HG03457 (cell line): Measurements from ENCODE around the gene MSX2.
"Not testable (repeated sequence)": the region's sequence is repeated elsewhere in the genome, so short reads cannot be mapped to it uniquely, and the experiment has no call there.

Source experiments
- ATAC-seq: cut with Tn5 transposase; IDR thresholded peaks from one replicate; pipeline ENCODE4 v1.9.1; 2021; ENCODE audit warnings: moderate number of reproducible peaks; ENCODE audit not compliant: unreplicated experiment

Gene MSX2

DNA sequence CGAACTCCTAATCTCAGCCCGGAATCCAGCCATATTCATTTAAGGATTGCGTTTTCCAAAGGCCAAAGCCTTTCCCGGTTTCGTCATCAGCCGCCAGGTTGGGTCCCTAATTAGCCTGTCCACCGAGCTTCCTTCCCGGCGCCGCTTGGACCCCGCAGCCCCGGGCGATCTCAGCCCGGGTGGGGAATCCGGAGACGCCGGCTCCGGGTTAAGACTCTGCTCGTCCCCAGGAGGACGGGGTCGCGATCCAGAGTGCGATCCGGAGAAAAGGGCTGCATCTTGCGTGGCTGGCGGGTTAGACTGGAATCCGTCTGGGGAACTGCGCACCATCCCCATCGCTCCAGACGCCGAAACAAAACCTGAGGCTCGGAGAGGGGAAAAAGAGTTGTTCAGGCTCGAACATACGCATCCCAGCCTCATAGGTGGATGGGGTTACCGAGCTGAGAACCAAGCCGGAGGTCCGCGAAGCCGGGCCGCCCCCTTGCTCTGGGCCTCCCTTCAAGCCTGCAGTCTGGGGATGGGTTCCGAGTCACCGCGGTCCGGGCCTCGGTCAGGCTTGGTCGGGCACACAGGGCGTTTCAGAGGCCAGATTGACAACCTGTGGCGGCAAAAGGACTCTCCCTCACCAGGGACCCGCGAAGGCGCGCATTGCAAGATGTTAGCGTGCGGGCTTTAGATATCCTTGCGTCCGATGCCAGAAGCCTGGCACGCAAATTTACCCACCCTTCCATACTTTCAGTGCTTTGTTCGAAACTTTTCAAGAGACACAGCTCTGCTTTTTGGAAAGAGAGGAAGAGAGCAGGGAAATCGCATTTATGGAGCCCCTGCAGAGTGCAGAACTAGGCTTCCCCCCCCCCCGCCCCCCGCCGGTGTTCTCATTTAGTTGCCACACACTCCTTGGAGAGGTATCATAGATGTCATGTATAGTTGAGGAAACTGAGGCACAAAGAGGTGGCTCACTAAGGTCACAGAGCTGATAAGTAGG, 7.9 kb downstream of the MSX2 start:
- ATAC-seq: no peak

DNA sequence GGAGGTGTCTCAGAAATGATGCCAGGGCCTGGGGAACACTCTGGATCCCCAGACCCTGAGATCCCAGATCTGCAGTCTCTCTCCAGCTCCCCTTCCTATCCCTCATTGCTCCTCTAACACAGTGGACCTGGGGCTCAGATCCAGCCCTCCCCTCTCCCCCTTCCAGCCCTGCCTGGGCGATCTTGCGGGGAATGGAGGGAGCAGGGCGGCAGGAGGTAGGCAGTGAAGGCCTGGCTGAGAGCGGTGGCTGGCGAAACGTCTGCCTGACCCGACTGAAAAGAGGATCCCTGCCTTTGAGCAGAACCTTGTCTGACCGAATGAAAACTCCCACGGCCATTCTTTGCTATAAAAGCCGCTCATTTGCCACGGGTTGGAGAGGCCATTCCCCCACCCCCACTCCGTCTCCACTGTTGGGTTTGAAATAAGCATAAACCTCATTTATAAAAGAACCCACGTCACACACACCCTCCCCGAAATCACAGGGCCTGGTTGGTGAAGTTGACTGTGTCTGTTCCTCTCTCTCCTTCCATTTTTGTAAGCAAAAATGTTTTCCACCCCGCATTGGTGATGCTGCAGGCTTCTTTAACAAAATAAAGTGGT, 8.8 kb downstream of the MSX2 start:
- no peak for ATAC-seq

DNA sequence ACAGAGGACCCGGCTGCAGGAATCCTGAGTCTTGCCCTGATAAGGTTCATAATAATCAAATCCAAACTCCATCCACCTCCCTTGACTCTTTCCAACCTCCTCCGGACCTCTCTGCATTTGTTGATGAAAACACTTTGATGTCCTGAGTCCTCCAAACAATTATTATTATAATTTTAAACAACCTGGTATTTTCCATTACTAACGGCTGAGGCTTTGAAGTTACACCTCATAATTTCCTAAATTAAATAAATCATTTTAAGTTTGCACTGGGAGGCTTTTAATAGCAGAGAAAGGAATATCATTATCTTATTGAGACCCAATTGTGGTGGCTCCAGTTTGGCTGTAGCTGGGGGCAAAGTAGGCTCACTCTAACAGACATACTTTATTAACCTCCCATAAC, 9.5 kb downstream of the MSX2 start:
- ATAC-seq: no peak

DNA sequence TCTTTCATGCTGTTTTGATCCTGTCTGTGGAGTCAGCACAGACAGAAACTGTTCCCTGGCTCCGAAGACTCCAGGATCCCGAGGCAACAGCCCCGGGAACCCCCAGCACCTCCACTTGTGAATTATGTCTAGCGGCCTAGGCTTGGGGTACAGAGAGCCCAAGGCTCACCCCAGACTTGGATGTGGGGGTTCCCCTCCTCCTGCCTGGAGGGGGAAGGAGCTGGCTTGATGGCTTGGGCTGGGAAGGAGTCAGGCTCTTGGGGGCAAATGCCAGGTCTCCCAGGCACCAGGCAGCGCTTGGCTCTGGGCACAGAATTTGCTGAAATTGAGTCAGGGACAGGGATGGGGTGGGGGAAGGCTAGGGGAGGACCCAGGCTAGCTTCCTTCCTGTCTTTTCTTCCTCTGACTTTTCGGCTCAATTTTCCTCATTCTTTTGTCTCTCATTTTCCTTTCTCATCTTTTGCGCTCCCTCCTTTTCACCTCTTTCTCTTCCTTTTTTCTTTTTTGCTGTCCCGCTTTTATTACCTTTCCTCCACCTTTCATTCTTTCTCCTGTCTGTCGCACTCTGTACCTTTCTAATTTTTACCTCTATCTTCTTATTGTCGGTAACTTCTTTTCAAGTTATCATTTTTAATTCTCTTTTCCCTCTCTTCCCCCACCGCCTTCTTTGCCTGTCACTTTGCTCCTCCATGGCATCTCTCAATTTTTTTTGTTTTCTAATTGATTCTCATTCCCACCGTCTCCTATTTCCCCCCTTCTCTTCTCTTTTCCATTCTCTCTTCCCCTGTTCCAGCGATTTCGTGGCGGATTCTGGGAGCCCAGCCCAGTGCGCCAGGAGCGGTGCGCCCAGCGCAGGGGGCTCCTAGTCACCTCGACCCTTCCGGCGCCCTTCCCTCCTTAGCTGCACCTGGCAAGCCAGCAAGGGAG, 10.5 kb downstream of the MSX2 start:
- ATAC-seq: no peak

DNA sequence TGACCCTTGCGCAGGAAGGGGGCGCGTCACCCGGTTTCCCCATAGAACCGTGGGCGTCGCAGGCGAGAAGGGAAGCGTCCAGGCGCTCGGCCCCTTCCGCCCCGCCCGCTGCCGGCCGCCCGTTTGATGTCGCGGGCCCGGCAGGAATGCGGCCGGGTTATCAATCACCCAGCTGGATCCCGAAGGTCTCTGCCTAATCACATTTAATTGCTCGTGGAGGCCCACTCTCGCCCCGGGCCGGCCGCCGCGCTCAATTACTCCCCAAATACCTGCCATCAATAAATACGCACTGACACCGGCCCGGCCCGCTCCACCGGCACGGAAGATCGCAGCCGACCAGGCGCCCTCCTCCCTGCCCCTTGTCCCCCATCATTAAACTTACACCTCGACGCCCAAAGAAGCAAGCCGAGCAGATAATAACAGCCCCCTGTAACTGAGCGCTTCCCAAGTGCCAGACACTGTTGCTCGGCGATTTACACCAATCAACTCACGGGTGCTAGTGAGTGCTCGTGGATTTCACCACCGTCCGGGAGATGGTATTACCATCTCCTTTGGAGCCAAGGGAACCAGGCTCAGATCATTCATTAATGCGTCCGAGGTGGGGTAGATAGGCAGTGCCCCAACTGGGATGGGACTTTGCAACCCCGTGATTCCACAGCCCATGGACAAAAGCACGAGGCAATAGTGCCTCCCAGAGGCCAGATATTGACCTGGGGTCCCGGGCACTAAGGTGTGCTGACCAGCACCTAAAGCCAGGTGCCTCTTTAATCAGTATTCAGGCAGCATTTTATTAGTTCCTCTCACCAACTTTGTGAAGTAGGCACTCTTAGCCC, 11.3 kb downstream of the MSX2 start:
- ATAC-seq: no peak

DNA sequence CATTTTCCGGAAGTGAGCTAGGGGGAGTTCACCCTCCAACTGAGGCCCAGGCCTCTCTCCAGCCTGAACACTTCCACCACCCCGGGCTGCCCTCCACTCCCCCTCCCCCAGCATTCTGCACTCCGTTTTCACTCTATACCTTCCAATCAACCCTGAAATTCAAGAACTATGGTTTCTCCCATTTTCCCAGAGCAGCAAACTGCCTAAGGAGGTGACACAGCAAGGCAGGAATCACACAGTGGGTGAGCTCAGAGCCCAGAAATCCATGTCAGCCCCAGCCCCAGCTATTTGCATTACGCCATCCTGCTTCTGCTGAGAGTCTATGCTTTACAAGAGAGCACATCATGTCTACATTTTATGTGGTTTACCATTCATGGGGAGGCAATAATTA, 11.9 kb downstream of the MSX2 start:
- ATAC-seq: no peak

DNA sequence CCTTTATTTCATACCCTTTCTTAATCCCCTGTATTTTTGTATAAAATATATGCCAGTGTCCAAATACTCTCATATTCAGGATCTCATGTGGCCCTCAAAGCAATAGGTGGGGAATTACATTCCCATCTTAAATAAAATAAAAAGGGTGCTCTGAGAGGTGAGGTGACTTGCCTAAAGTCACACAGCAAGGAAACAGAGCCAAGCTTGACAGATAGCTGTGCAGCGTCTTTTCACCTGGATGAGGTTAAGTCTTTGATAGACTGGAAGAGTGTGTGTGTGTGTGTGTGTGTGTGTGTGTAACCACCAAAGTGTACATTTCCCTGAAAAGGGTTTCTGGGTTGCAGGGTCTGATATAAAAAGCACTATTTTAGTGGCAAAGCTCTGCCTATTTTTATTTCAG, 12.4 kb downstream of the MSX2 start:
- ATAC-seq: no peak

DNA sequence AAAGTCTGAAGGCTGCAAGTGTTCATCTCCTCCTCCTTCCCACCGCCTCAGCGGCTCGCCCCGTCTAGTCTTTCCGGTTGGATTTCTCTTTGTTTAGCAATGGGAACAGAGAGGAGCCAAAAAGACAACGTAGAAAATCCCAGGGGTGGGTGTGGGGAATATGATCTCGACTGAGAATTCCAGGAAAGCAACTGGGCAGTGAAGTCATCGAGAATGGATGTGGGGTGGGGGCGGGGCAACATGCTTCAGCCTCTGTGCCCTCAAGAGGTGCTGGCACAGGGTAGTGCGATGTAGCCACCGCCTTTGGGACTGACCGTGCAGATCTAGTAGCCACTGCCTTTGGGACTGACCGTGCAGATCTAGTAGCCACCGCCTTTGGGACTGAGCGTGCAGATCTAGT, 12.9 kb downstream of the MSX2 start:
- no peak for ATAC-seq

DNA sequence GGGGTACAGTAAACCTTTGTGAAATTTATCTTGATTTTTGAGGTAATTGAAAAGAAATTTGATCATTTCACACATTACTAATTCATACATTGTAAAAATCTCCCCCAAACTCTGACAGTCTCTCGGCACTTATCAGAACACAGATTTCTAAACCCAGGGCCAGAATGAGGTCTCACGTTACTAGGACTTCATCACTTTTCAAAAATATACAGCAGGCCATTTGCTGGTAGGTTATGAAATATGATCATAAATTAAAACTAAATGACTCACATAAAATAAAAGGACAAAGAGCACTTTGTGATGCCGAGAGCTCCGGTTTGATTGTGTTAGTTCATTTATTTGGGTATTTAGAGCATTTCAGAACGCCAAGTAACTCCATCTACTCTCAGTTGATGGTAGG, 17.0 kb downstream of the MSX2 start:
- no peak for ATAC-seq

DNA sequence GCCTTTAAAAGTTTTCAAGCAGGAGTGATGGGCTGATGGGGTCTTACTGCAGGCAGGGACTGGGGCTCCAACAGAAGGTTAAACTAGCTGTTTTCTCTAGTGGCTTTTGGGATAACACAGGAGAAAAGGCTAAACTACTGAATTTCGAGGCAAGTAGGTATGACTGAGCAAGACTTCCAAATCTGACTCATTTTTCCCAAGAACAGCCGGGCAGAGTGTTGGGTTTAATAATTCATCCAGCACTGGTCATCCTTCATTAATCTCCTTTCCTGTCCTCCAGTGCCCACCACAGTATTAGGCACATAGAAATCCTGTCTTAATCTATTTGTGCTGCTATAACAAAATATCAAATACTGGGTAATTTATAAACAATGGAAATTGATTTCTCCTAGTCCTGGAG, 20.5 kb downstream of the MSX2 start:
- ATAC-seq: no peak

DNA sequence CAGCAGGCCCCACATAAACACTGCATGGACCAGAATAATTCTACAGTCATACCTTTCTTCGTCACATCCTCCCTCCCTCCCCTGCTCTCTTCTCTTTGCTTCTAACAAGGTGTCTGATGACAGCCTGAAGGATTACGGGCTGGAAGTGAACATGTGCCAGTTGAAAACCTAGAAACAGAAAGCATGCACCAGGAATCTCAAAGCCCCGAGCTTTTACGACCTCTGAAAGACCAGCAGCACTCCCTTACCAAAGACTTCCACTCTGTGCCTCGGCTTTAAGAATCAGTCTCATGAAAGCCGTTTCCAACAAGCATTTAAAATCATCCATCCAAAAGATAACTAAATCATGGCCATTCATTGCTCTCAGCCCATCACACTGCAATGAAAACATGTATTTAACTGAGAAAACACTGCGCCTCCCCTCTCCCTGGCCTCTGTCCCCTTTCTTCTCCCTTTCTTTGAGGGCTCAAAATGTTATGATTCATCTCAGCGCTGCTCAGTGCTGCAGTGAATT, 21.3 kb downstream of the MSX2 start:
- ATAC-seq: no peak

DNA sequence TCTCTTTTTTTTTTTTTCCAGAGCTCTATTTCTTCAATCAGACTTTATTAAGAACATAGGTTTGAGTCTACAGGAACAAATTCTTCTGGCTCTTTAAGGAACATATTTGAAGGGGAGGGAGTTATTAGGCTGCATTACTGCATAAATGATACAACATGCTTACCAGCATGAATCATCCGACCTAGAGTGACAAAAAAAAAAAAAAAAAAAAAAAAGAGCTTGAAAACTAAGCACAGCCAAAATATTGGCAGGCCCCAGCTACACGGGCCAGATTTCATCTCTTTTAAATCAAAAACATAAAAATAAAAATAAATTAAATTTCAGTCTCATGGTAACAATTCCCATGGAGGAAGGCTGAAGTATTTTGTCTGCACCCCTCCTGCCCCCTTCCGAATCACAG, 26.3 kb downstream of the MSX2 start:
- ATAC-seq: no peak

DNA sequence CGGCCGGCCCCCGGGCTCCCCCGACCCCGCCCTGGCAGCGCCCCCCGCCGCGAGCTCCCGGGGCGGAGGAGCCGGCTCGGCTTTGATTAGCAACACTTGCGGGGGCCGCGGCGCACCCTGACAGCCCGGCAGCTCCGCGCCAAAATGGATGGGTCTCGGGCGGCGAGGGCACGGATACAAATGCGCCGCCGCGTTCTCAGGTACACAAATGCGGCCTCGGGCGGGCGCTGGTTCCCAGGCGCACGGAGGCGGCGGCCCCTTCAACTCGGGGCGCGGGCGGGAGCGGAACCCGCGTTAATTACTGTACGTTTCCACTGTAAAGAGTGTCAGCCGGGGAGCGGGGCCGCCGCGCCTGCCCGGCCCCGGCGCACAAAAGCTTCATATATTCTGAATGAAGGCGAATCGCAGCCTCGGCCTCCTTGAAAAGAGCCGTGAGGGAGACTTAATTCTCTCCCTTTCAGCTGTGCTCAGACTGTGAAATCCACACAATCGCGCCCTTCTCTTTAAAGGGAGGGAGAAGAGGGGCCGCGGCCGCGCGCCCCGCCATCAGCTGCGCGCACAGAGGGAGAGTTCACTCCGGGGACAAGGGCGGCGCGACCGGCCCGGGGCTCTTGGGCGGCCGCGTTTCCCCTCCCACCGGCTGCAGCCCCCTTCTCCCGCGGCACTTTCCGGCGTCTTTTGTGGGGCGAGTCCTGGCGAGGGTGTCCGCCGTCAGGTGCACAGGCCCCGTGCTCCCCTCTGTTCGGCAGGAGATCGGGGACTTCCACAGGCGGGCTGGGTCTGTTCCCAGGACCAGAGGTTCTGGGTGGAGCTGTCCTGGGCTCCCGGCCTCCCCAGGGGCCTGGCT, 27.0 kb downstream of the MSX2 start:
- no peak for ATAC-seq

DNA sequence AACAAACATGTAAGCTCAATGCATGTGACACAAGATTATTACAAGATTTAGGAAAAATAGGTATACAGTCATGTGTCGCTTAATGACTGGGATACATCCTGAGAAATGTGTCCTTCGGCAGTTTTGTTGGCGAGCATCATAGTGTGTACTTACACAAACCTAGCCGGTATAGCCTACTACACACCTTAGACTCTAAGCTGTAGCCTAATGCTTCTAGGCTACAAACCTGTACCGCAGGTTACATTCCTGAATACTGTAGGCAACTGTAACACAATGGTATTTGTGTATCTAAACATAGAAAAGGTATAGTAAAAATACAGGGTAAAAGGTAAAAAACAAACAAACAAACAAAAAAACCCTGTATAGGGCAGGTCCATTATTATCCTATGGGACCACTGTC, 27.7 kb downstream of the MSX2 start:
- no peak for ATAC-seq

DNA sequence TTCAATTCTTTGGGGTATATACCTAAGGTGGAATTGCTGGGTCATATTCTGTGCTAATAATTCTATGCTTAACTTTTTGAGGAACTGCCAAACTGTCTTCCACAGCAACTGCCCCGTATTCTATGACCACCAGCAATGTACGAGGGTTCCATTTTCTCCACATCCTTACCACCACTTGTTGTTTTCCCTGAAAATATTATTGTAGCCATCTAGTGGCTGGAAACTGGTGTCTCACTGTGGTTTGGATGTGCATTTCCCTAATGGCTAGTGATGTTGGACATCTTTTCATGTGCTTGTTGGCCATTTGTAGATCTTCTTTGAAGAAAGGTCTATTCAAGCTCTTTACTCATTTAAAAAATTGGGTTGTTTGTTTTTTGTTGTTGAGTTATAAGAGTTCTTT, 30.7 kb downstream of the MSX2 start:
- no peak for ATAC-seq

DNA sequence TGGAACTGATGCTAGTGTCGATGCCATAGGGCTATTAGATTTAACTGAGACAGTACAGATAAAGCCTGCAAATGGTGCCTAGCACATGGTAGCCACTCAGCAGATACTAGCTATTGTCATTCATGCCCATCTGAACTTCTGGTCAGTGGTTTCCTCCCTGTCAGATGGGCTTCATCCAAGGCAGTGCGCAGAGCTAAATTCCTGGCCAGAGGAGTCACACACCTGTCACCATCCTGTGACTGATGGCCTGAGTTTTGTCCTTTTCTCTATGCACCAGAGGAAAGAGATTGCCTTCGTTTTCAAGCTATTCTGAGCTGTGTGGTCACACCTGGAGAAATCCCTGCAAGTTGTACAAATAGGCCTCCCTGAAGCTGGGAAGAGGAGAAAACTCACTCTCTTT, 34.7 kb downstream of the MSX2 start:
- no peak for ATAC-seq

DNA sequence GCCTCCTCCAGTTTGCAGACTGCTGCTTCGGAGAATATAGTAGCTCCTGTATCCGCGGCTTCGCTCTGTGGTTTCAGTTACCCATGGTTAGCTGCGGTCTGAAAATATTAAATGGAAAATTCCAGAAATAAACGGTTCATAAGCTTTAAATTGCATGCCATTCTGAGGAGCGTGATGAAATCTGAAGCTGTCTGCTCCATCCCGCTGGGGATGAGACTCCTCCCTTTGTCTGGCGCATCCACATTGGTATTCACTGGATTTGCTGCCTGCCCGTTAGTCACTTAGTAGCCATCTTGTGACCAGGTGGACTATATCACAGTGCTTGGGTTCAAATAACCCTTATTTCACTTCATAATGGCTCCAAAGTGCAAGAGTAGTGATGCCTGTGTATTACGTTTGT, 36.3 kb downstream of the MSX2 start:
- no peak for ATAC-seq

DNA sequence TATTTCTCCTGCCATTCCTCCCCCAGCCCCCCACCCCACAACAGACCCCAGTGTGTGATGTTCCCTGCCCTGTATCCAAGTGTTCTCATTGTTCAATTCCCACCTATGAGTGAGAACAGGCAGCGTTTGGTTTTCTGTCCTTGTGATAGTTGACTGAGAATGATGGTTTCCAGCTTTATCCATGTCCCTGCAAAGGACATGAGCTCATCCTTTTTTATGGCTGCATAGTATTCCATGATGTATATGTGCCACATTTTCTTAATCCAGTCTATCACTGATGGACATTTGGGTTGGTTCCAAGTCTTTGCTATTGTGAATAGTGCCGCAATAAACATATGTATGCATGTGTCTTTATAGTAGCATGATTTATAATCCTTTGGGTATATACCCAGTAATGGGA, 37.0 kb downstream of the MSX2 start:
- not testable (repeated sequence) for ATAC-seq

DNA sequence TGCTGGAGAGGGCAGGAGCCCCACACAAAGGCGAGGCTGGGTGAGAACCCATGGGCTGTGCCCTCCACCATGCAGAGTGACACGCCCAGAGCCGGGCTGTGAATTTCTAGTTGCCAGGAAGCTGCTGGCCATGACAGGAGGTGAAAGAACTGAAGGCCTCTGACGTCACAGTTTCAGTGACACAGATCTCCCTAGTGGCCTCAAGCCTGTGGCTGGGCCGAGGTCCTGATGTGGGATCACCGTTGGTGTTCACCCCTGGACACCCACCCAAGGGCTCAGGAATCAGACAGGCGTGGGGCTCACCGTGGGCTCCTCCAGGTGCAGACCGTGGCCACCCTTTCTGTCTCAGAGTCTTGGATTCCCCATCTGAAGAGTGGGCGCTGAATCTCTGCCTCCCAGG, 39.9 kb downstream of the MSX2 start:
- no peak for ATAC-seq
